ENCODE data around the gene ARSG.
"Not testable (repeated sequence)": the region's sequence is repeated elsewhere in the genome, so short reads cannot be mapped to it uniquely, and the experiment has no call there.

- TF ChIP-seq, protein P1, sequence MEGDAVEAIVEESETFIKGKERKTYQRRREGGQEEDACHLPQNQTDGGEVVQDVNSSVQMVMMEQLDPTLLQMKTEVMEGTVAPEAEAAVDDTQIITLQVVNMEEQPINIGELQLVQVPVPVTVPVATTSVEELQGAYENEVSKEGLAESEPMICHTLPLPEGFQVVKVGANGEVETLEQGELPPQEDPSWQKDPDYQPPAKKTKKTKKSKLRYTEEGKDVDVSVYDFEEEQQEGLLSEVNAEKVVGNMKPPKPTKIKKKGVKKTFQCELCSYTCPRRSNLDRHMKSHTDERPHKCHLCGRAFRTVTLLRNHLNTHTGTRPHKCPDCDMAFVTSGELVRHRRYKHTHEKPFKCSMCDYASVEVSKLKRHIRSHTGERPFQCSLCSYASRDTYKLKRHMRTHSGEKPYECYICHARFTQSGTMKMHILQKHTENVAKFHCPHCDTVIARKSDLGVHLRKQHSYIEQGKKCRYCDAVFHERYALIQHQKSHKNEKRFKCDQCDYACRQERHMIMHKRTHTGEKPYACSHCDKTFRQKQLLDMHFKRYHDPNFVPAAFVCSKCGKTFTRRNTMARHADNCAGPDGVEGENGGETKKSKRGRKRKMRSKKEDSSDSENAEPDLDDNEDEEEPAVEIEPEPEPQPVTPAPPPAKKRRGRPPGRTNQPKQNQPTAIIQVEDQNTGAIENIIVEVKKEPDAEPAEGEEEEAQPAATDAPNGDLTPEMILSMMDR (IDR thresholded peaks at IDR 0.05; ENCODE audit: low read length): not testable (repeated sequence)
- not testable (repeated sequence) for TF ChIP-seq EZH2 (IDR thresholded peaks at IDR 0.05; ENCODE audit: borderline replicate concordance, low read length)
These were observed 28.8 kb upstream of the ARSG start for GRCh38 chr17:68262467-68262866.

Measured in OCI-LY1 (cell line).